Measurements from ENCODE around the gene SDHD. TPM values are rescaled to one million over a fixed set of nuclear protein-coding genes. Genes with fewer than 3 reads are reported as not detected.

Gene SDHD
- total and polyA plus RNA-seq, 4 donors, result 85.5 to 164 (median 104) TPM

DNA sequence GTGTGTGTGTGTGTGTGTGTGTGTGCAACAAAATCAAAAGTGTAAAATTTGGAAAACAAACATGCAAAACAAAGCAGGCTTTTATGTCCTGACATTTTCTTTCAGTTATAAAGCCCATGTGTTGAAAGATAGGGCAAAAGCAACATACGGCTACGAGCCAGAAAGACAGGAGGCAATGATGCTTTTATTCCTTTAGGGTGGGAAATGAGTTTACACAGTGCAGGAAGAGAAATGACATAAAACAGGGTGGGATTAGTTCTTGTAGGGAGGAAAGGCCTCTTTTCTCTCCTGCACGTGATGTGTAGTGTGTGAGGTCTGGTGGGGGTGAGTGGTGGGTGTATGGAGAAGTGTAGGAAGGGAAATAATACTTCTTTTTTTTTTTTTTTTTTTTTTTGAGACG lies 47.8 kb downstream of the SDHD start:
- no peak overlapping the region for H3K27ac ChIP-seq (ENCODE audit: low read depth in 1 of 2, low read length in 1 of 2)
- no peaks in the 10 kb centered on the region for H3K9me3 ChIP-seq (ENCODE audit: control insufficient read depth in 4 of 4, insufficient read depth in 3 of 4, low read length in 3 of 4)
- WGBS, 2 donors, result 92 to 99% methylated on average over 2 to 3 of the region's 4 CpGs
- DNase-seq (no peak), ATAC-seq (ENCODE audit: insufficient read depth, low FRiP score) (no peak)
- H3K4me3 ChIP-seq, result no peak overlapping the region
- no peaks in the 10 kb centered on the region for H3K36me3 ChIP-seq (ENCODE audit: control insufficient read depth in 4 of 4, insufficient read depth in 4 of 4, low read length in 4 of 4)
- no peak overlapping the region for H3K9ac ChIP-seq (ENCODE audit: insufficient read depth in 1 of 2, low read length in 2 of 2)
- no peaks in the 10 kb centered on the region for H3K27me3 ChIP-seq (ENCODE audit: control insufficient read depth in 3 of 3, insufficient read depth in 3 of 3, low read length in 2 of 3)
- TF ChIP-seq, protein P1, sequence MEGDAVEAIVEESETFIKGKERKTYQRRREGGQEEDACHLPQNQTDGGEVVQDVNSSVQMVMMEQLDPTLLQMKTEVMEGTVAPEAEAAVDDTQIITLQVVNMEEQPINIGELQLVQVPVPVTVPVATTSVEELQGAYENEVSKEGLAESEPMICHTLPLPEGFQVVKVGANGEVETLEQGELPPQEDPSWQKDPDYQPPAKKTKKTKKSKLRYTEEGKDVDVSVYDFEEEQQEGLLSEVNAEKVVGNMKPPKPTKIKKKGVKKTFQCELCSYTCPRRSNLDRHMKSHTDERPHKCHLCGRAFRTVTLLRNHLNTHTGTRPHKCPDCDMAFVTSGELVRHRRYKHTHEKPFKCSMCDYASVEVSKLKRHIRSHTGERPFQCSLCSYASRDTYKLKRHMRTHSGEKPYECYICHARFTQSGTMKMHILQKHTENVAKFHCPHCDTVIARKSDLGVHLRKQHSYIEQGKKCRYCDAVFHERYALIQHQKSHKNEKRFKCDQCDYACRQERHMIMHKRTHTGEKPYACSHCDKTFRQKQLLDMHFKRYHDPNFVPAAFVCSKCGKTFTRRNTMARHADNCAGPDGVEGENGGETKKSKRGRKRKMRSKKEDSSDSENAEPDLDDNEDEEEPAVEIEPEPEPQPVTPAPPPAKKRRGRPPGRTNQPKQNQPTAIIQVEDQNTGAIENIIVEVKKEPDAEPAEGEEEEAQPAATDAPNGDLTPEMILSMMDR (IDR thresholded peaks at IDR 0.05; ENCODE audit: control extremely low read depth, extremely low read depth), result no peak
- H3K4me1 ChIP-seq (ENCODE audit: control insufficient read depth in 5 of 5, insufficient read depth in 5 of 5, low read length in 5 of 5), result no peaks in the 10 kb centered on the region

DNA sequence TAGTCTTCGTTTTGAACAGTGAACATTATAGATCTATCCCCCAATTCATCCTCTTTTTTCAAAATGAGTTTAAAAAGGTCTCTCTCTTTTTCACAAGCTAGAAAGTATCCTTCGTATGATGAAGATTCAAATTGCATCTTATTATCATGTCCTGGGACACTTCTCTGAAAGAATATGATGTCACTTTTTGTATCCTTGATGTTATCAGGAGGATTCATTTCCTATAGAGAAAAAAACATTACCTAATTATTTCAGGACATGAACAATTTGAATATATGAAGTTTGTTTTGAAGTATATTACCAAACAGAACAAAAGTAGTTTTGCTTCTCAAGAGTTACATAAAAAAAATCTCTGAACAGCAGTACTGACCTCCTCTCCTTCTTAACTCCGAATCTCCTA lies 56.9 kb downstream of the SDHD start:
- Histone ChIP-seq H3K27ac (ENCODE audit: low read depth in 1 of 2, low read length in 1 of 2) (no peak overlapping the region), H3K4me1 (ENCODE audit: control insufficient read depth in 5 of 5, insufficient read depth in 5 of 5, low read length in 5 of 5) (no peaks in the 10 kb centered on the region), H3K4me3 (no peak overlapping the region), H3K27me3 (ENCODE audit: control insufficient read depth in 3 of 3, insufficient read depth in 3 of 3, low read length in 2 of 3) (no peaks in the 10 kb centered on the region), H3K9ac (ENCODE audit: insufficient read depth in 1 of 2, low read length in 2 of 2) (no peak overlapping the region), H3K36me3 (ENCODE audit: control insufficient read depth in 4 of 4, insufficient read depth in 4 of 4, low read length in 4 of 4) (peaks cover 0 to 2% (median 0%) of the 10 kb centered on the region in 4 donors), H3K9me3 (ENCODE audit: control insufficient read depth in 4 of 4, insufficient read depth in 3 of 4, low read length in 3 of 4) (peaks cover 0 to 2% (median 0%) of the 10 kb centered on the region in 4 donors)
- 93 to 95% methylated on average over 3 of the region's 3 CpGs for WGBS, 2 donors
- ATAC-seq (ENCODE audit: insufficient read depth, low FRiP score), result no peak
- no peak for DNase-seq
- TF ChIP-seq, protein P1 (IDR thresholded peaks at IDR 0.05; ENCODE audit: control extremely low read depth, extremely low read depth), result no peak

Other genes starting within 250 kb of the SDHD start
- gene ALG9, start 215.3 kb upstream of the SDHD start, total RNA-seq, result 10 to 100 TPM; 24.7 to 43.4 TPM
- gene ALG9, start 215.3 kb upstream of the SDHD start, polyA plus RNA-seq, result 10 to 100 TPM; 11.4 to 27.2 TPM
- 1 to 10 TPM; 2.4 to 2.7 TPM for gene FDXACB1, start 207.7 kb upstream of the SDHD start, total RNA-seq
- 1 to 10 TPM; 2.2 to 2.3 TPM for gene FDXACB1, start 207.7 kb upstream of the SDHD start, polyA plus RNA-seq
- 10 to 100 TPM; 17.5 to 27.4 TPM for gene CFAP68, start 207.3 kb upstream of the SDHD start, total RNA-seq
- 10 to 100 TPM; 15.2 to 49.0 TPM for gene CFAP68, start 207.3 kb upstream of the SDHD start, polyA plus RNA-seq
- 10 to 100 TPM; 12.0 to 60.8 TPM for gene CRYAB, start 175.1 kb upstream of the SDHD start, total RNA-seq
- 10 to 100 TPM; 60.8 to 73.0 TPM for gene CRYAB, start 175.1 kb upstream of the SDHD start, polyA plus RNA-seq
- 1 to 10 TPM in 1 of 2 donors, under 1 TPM in 1; 0.65 to 4.8 TPM for gene HSPB2, start 174.1 kb upstream of the SDHD start, total RNA-seq
- 1 to 10 TPM; 2.9 to 5.4 TPM for gene HSPB2, start 174.1 kb upstream of the SDHD start, polyA plus RNA-seq
- gene C11orf52, start 168.0 kb upstream of the SDHD start, total RNA-seq, result 10 to 100 TPM; 11.1 to 16.0 TPM
- gene C11orf52, start 168.0 kb upstream of the SDHD start, polyA plus RNA-seq, result 10 to 100 TPM; 14.6 to 20.4 TPM
- gene DIXDC1, start 149.5 kb upstream of the SDHD start, total RNA-seq, result 10 to 100 TPM; 17.2 to 32.1 TPM
- 1 to 10 TPM; 3.1 to 3.9 TPM for gene DIXDC1, start 149.5 kb upstream of the SDHD start, polyA plus RNA-seq
- 10 to 100 TPM; 31.9 to 32.9 TPM for gene DLAT, start 61.5 kb upstream of the SDHD start, total RNA-seq
- 10 to 100 TPM; 12.0 to 21.1 TPM for gene DLAT, start 61.5 kb upstream of the SDHD start, polyA plus RNA-seq
- gene PIH1D2, start 12.9 kb upstream of the SDHD start, total RNA-seq, result 10 to 100 TPM; 12.2 to 14.5 TPM
- 1 to 10 TPM; 5.1 to 7.8 TPM for gene PIH1D2, start 12.9 kb upstream of the SDHD start, polyA plus RNA-seq
- 10 to 100 TPM; 13.8 to 24.4 TPM for gene NKAPD1, start 12.6 kb upstream of the SDHD start, total RNA-seq
- 10 to 100 TPM; 12.4 to 13.4 TPM for gene NKAPD1, start 12.6 kb upstream of the SDHD start, polyA plus RNA-seq
- 10 to 100 TPM; 33.9 to 53.3 TPM for gene TIMM8B, start 117 bp upstream of the SDHD start, total RNA-seq
- gene TIMM8B, start 117 bp upstream of the SDHD start, polyA plus RNA-seq, result 100 to 1,000 TPM; 119 to 137 TPM
- 10 to 100 TPM; 23.7 to 24.5 TPM for gene IL18, start 77.2 kb downstream of the SDHD start, total RNA-seq
- gene IL18, start 77.2 kb downstream of the SDHD start, polyA plus RNA-seq, result 10 to 100 TPM; 29.6 to 88.9 TPM
- gene TEX12, start 80.5 kb downstream of the SDHD start, total RNA-seq, result under 1 TPM in 1 of 2 donors, not detected in 1; 0.74 TPM
- gene TEX12, start 80.5 kb downstream of the SDHD start, polyA plus RNA-seq, result under 1 TPM; 0.09 to 0.31 TPM
- gene BCO2, start 88.6 kb downstream of the SDHD start, total RNA-seq, result 10 to 100 TPM in 1 of 2 donors, 1 to 10 TPM in 1; 8.2 to 20.3 TPM
- 1 to 10 TPM; 2.8 to 5.3 TPM for gene BCO2, start 88.6 kb downstream of the SDHD start, polyA plus RNA-seq
- gene PTS, start 139.6 kb downstream of the SDHD start, total RNA-seq, result 10 to 100 TPM; 19.3 to 24.8 TPM
- 10 to 100 TPM; 25.4 to 60.5 TPM for gene PTS, start 139.6 kb downstream of the SDHD start, polyA plus RNA-seq
- not detected for gene PLET1, start 174.0 kb downstream of the SDHD start, total RNA-seq
- gene PLET1, start 174.0 kb downstream of the SDHD start, polyA plus RNA-seq, result not detected

Data from lung (tissue), 12 donors.